IPS-NIHi7 (cell line): ENCODE measurements around the gene PRR23E.
A peak's percentile ranks its signal among the peaks of the same experiment; 100 is the strongest.

Source experiments
- DNase-seq: peaks from one replicate; pipeline ENCODE4 v3.0.0; 2012; ENCODE audit warnings: mixed read lengths; ENCODE audit errors: extremely low spot score

The PRR23E gene

GRCh38 chr3:127228866-127229265 is 35.9 kb downstream of the PRR23E start:
- no peak for DNase-seq

GRCh38 chr3:127233371-127233770 is 40.4 kb downstream of the PRR23E start:
- DNase-seq, result peak; percentile 74

DNA sequence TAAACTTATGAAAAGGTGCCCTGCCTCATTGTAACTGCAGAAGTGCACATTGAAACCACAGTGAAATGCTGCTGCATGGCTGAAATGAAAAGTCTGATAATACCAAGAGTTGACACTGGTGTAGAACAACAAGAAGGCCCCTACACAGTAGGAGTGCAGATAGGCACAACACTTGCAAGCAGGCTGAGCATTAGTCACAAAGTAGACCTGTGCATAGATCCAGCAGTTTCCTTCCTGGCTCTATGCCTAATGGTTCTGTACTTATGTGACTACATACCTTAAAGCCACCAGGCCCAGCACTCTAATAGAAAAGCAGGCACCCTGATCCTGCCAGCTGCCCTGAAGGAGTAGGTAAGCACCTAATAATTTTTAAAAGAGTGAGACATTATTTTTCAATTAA is 41.8 kb downstream of the PRR23E start:
- no peak for DNase-seq

DNA sequence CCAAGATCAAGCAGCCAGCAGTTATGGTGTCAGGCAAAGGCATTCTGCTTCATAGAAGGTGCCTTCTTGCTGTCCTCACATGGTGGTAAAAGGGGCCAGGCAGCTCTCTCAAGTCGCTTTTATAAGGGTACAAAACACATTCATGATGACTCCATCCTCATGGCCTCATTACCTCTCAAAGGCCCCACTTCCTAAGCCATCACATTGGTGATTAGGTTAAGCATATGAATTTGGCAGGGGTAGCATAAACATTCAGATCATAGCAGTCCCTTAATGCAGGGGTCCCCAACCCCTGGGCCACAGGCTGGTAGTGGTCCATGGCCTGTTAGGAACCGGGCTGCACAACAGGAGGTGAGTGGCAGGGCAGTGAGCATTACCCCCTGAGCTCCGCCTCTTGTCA is 42.8 kb downstream of the PRR23E start:
- no peak for DNase-seq

GRCh38 chr3:127237835-127238234 is 44.9 kb downstream of the PRR23E start:
- no peak for DNase-seq

DNA sequence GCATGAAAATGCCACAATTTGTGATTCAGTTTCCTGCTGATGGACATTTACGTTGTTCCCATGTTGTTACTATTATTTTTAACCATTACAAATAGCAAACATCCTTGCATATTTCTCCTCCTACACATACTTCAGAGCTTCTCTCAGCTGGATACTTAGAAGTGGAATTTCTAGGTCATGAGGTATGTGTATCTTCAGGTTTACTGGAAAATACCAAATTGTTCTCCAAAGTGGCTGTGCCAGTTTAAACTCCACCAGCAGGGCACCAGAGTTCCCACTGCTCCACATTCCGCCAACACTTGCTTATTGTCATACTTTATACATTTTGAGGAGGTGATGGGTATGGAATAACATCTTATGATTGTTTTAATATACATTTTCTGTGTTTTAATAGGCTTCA is 45.7 kb downstream of the PRR23E start:
- no peak for DNase-seq

- no peak for DNase-seq
Measured at GRCh38 chr3:127247292-127247691, 54.4 kb downstream of the PRR23E start.
